Esophagus muscularis mucosa (tissue), 4 donors: ENCODE measurements around the gene ELFN2. TPM values are rescaled to one million over a fixed set of nuclear protein-coding genes. Genes with fewer than 3 reads are reported as not detected.

ENCODE experiments used
- DNase-seq: peaks from one replicate; pipeline ENCODE4 v3.0.0-alpha.2; 2017; ENCODE audit errors: extremely low spot score
- H3K27ac ChIP-seq, 4 donors: fragments of 200-600 bp; sonication (generic); replicated peaks in 1 of 4; 1 replicate in 3 of 4; 2 replicates in 1 of 4; pipeline ENCODE4 v1.5.1; 2016 to 2019; ENCODE audit warnings: mild to moderate bottlenecking in 1 of 4
- H3K27me3 ChIP-seq, 4 donors: fragments of 200-600 bp; sonication (generic); one replicate each; pipeline versions ENCODE4 v1.5.1 to v1.6.0; 2016 to 2019
- H3K36me3 ChIP-seq, 4 donors: fragments of 200-600 bp; sonication (generic); one replicate each; pipeline ENCODE4 v1.5.1; 2016 to 2019
- H3K4me1 ChIP-seq, 4 donors: fragments of 200-600 bp; sonication (generic); one replicate each; pipeline ENCODE4 v1.5.1; 2016 to 2019
- H3K4me3 ChIP-seq, 4 donors: fragments of 200-600 bp; sonication (generic); 1 replicate in 2 of 4; 2 replicates in 2 of 4; pipeline ENCODE4 v1.5.1; 2016 to 2019; ENCODE audit warnings: mild to moderate bottlenecking in 4 of 4, moderate library complexity in 1 of 4
- H3K9me3 ChIP-seq, 4 donors: fragments of 200-600 bp; sonication (generic); 1 replicate in 3 of 4; 2 replicates in 1 of 4; pipeline ENCODE4 v1.5.1; 2016 to 2019
- CTCF ChIP-seq, 3 experiments: fragments of 200-600 bp in 2 of 3; fragments of 450-650 bp in 1 of 3; sonication (generic) in 2 of 3; IDR thresholded peaks; one replicate each; pipeline ENCODE4 v1.5.1; 2017 to 2019; ENCODE audit warnings: antibody characterized with exemption in 3 of 3, mild to moderate bottlenecking in 2 of 3, moderate library complexity in 1 of 3
- EP300 ChIP-seq: sonication (generic); formaldehyde crosslinking; IDR thresholded peaks from one replicate; pipeline ENCODE4 v1.6.1; 2017; ENCODE audit warnings: antibody characterized with exemption
- POLR2A ChIP-seq: fragments of 450-650 bp; IDR thresholded peaks from one replicate; pipeline ENCODE4 v1.6.1; 2017; ENCODE audit warnings: antibody characterized with exemption, moderate library complexity, mild to moderate bottlenecking, low read depth
- POLR2AphosphoS5 ChIP-seq, 2 donors: sonication (generic); formaldehyde crosslinking; IDR thresholded peaks; one replicate each; pipeline ENCODE4 v1.6.1; 2017; ENCODE audit warnings: antibody characterized with exemption in 2 of 2
- WGBS: methylation state at CpG from one replicate; pipeline ENCODE4 v1.1.5; 2018; 5-methylcytosine and 5-hydroxymethylcytosine counted together
- intact Hi-C: fragments of 100-400 bp; cut with DNase I; formaldehyde crosslinking; loops from one replicate; pipeline ENCODE4 v1.15.1; 2023
- total RNA-seq, 4 donors: library from RNA; depleted of rRNA; stranded (reverse); fragments of >200 nt; gene quantifications; one replicate each; pipeline versions ENCODE4 v1.1.0 to v1.2.1, GENCODE V29; 2016

The ELFN2 gene
- total RNA-seq, 4 donors from 2014 or later = 0.17 TPM; not detected in 2

DNA sequence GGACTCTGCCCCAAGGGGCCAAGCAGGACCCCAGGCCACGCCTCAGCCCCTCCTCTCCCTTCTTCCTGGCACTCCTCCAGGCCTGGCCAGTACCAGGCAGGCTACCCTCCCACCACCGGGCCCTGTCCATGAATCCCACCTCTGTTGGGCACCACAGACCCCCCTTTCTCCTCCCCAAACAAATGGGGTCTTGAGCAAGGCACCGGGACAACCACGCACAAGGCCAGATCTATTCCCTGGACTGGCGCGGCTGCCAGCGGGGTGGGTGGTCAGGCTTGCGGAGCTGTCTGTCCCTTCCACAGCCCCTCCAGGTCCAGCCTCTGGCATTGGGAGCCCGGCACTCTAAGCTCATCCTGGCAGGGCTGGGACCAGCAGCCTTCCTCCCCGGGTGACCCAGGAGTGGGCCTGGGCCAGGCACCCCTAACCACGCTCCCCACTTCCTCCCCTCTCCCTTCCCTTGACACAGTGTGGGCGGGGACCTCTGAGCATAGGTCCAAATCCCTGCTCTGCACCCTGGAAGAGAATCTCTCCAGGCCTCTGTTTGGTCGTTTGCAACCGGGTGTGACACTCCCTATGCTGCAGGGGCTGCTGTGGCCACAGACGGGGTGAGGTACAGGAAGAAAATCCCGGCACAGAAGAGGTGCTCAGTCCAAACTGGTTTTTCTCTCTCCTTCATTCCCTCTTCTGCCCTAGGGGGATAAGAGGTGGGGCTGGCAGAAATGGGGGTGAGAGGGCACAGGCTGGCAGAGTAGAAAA is 14.6 kb downstream of the ELFN2 start:
- TF ChIP-seq CTCF (IDR thresholded peaks at IDR 0.05) = no peak
- no peak for TF ChIP-seq EP300
- no peak for TF ChIP-seq POLR2A
- TF ChIP-seq POLR2AphosphoS5 (IDR thresholded peaks at IDR 0.05) = no peak

GRCh38 chr22:37411655-37412054 is 15.6 kb downstream of the ELFN2 start:
- peaks cover 0 to 91% (median 1%) of the 10 kb centered on the region in 4 donors for H3K27me3 ChIP-seq
- H3K4me1 ChIP-seq = peaks cover 0 to 3% (median 0%) of the 10 kb centered on the region in 4 donors
- H3K4me3 ChIP-seq = no peak overlapping the region
- TF ChIP-seq POLR2A (no peak), POLR2AphosphoS5 (IDR thresholded peaks at IDR 0.05) (no peak), CTCF (IDR thresholded peaks at IDR 0.05) (no peak), EP300 (no peak)
- WGBS = 78% methylated on average over 4 of the region's 4 CpGs
- H3K9me3 ChIP-seq = no peaks in the 10 kb centered on the region
- intact Hi-C loops = no loop called here
- H3K27ac ChIP-seq = no peak overlapping the region
- no peak for DNase-seq
- H3K36me3 ChIP-seq = no peaks in the 10 kb centered on the region

More for the DNA sequence above, 14.6 kb downstream of the ELFN2 start:
- H3K36me3 ChIP-seq = no peaks in the 10 kb centered on the region
- WGBS = 77% methylated on average over 16 of the region's 16 CpGs
- intact Hi-C loops = no loop called here
- peaks cover 0 to 92% (median 1%) of the 10 kb centered on the region in 4 donors for H3K27me3 ChIP-seq
- H3K27ac ChIP-seq = no peak overlapping the region
- H3K4me1 ChIP-seq = peaks cover 0 to 3% (median 0%) of the 10 kb centered on the region in 4 donors
- no peak overlapping the region for H3K4me3 ChIP-seq
- DNase-seq = no peak
- H3K9me3 ChIP-seq = no peaks in the 10 kb centered on the region

GRCh38 chr22:37410174-37411055 is 16.9 kb downstream of the ELFN2 start:
- intact Hi-C loops = no loop called here
- H3K36me3 ChIP-seq = no peaks in the 10 kb centered on the region
- peaks cover 0 to 3% (median 0%) of the 10 kb centered on the region in 4 donors for H3K4me1 ChIP-seq
- DNase-seq = no peak
- whole genome bisulfite sequencing = 60% methylated on average over 24 of the region's 32 CpGs
- no peak overlapping the region for H3K27ac ChIP-seq
- H3K4me3 ChIP-seq = no peak overlapping the region
- TF ChIP-seq POLR2AphosphoS5 (IDR thresholded peaks at IDR 0.05) = no peak
- TF ChIP-seq POLR2A = no peak
- TF ChIP-seq CTCF (IDR thresholded peaks at IDR 0.05) = no peak
- no peak for TF ChIP-seq EP300
- H3K27me3 ChIP-seq = peaks cover 0 to 91% (median 0%) of the 10 kb centered on the region in 4 donors
- H3K9me3 ChIP-seq = no peaks in the 10 kb centered on the region

- DNase-seq = no peak
- intact Hi-C loops = no loop called here
- no peaks in the 10 kb centered on the region for H3K9me3 ChIP-seq
- H3K36me3 ChIP-seq = no peaks in the 10 kb centered on the region
- H3K27ac ChIP-seq = no peak overlapping the region
- peaks cover 0 to 3% (median 0%) of the 10 kb centered on the region in 4 donors for H3K4me1 ChIP-seq
- 82% methylated on average over 13 of the region's 13 CpGs for WGBS
- H3K27me3 ChIP-seq = peaks cover 0 to 89% (median 0%) of the 10 kb centered on the region in 4 donors
- H3K4me3 ChIP-seq = no peak overlapping the region
- no peak for TF ChIP-seq EP300
- TF ChIP-seq POLR2A = no peak
- no peak for TF ChIP-seq POLR2AphosphoS5 (IDR thresholded peaks at IDR 0.05)
- TF ChIP-seq CTCF (IDR thresholded peaks at IDR 0.05) = no peak
Measured at GRCh38 chr22:37409459-37410050, 17.7 kb downstream of the ELFN2 start.
